SK-N-SH treated with all-trans-retinoic acid at 6 μM for 48 hours (cell line): ENCODE data around the gene PRKAG2.

Source experiments
- ESRRG ChIP-seq: fragments of 250-450 bp; sonication (Bioruptor Pico); IDR thresholded peaks from 2 replicates; pipeline ENCODE4 v1.6.1; 2021; ENCODE audit warnings: mild to moderate bottlenecking
- GLIS3 ChIP-seq: fragments of 250-450 bp; sonication (Bioruptor Pico); IDR thresholded peaks from 2 replicates; pipeline ENCODE4 v1.5.0; 2020; ENCODE audit warnings: mild to moderate bottlenecking, moderate library complexity
- ISL1 ChIP-seq: fragments of 250-450 bp; sonication (Bioruptor Pico); IDR thresholded peaks from 2 replicates; pipeline ENCODE4 v2.1.2; 2022; ENCODE audit warnings: mild to moderate bottlenecking, moderate library complexity
- RARB ChIP-seq: fragments of 250-450 bp; sonication (Bioruptor Pico); IDR thresholded peaks from 2 replicates; pipeline ENCODE4 v1.8.0; 2021; ENCODE audit warnings: mild to moderate bottlenecking, moderate library complexity
- TOX ChIP-seq: fragments of 250-450 bp; sonication (Bioruptor Pico); IDR thresholded peaks from 2 replicates; pipeline ENCODE4 v1.8.0; 2021; ENCODE audit warnings: mild to moderate bottlenecking, moderate library complexity, borderline replicate concordance
- ZC3H10 ChIP-seq: fragments of 250-450 bp; sonication (Bioruptor Pico); IDR thresholded peaks from 2 replicates; pipeline ENCODE4 v1.5.1; 2021; ENCODE audit warnings: mild to moderate bottlenecking, moderate library complexity
- ZFP3 ChIP-seq: fragments of 250-450 bp; sonication (Bioruptor Pico); IDR thresholded peaks from 2 replicates; pipeline ENCODE4 v1.5.0; 2020; ENCODE audit warnings: mild to moderate bottlenecking, moderate library complexity
- ZFP30 ChIP-seq: fragments of 450-650 bp; formaldehyde crosslinking; IDR thresholded peaks from 2 replicates; pipeline ENCODE4 v1.5.0; 2022; ENCODE audit warnings: mild to moderate bottlenecking, moderate library complexity
- ZNF70 ChIP-seq: fragments of 450-650 bp; formaldehyde crosslinking; IDR thresholded peaks from 2 replicates; pipeline ENCODE4 v1.5.0; 2020; ENCODE audit warnings: mild to moderate bottlenecking, moderate library complexity
- ZNF8 ChIP-seq: fragments of 450-650 bp; formaldehyde crosslinking; IDR thresholded peaks from 2 replicates; pipeline ENCODE4 v1.5.0; 2020; ENCODE audit warnings: mild to moderate bottlenecking, moderate library complexity
- TF ChIP-seq, protein P1 (sequence below): fragments of 250-450 bp; sonication (Bioruptor Pico); IDR thresholded peaks from 2 replicates; pipeline ENCODE4 v1.8.0; 2020; ENCODE audit warnings: mild to moderate bottlenecking, moderate library complexity, borderline replicate concordance
- TF ChIP-seq, protein P2 (sequence below): fragments of 250-450 bp; sonication (Bioruptor Pico); IDR thresholded peaks from 2 replicates; pipeline ENCODE4 v1.5.1; 2021; ENCODE audit warnings: mild to moderate bottlenecking, moderate library complexity
- TF ChIP-seq, protein P3 (sequence below): fragments of 250-450 bp; sonication (Bioruptor Pico); IDR thresholded peaks from 2 replicates; pipeline ENCODE4 v1.5.1; 2020; ENCODE audit warnings: low read depth, mild to moderate bottlenecking, moderate library complexity

DNA sequence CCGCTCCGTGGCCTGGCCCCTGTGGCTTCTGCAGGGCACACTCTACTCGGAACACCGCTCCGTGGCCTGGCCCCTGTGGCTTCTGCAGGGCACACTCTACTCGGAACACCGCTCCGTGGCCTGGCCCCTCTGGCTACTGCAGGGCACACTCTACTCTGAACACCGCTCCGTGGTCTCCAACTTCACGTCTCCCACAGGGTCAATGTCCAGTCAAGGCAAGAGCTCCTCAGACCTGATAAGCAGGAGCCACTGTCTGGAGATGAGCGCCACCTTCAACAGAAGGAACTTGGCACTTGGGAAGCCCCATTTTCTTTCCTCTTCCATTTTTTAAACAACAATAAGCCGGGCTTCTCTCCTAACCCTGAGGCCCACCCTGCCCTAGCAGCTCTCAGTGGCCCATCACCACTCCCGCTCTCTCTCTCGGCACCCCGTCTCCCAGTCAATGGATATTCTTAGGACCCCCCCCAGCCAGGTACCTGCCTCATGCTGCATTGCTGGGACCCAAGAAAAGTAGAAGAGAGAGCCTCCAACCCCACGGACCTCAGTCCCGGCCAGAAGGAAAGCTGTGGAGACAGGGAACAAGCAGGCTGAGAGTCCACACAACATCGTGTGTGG is 56.3 kb downstream of the PRKAG2 start:
- no peak for TF ChIP-seq RARB (CRISPR knock-in tag)
- no peak for TF ChIP-seq ZNF8
- TF ChIP-seq ZFP30 (CRISPR knock-in tag): no peak
- TF ChIP-seq ESRRG: no peak
- TF ChIP-seq ZC3H10 (CRISPR knock-in tag): no peak
- TF ChIP-seq ZFP3 (CRISPR knock-in tag): no peak
- TF ChIP-seq ZNF70: no peak
- TF ChIP-seq, protein P1, sequence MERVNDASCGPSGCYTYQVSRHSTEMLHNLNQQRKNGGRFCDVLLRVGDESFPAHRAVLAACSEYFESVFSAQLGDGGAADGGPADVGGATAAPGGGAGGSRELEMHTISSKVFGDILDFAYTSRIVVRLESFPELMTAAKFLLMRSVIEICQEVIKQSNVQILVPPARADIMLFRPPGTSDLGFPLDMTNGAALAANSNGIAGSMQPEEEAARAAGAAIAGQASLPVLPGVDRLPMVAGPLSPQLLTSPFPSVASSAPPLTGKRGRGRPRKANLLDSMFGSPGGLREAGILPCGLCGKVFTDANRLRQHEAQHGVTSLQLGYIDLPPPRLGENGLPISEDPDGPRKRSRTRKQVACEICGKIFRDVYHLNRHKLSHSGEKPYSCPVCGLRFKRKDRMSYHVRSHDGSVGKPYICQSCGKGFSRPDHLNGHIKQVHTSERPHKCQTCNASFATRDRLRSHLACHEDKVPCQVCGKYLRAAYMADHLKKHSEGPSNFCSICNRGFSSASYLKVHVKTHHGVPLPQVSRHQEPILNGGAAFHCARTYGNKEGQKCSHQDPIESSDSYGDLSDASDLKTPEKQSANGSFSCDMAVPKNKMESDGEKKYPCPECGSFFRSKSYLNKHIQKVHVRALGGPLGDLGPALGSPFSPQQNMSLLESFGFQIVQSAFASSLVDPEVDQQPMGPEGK (CRISPR knock-in tag): no peak
- TF ChIP-seq ISL1: no peak
- no peak for TF ChIP-seq TOX (CRISPR knock-in tag)
- TF ChIP-seq, protein P2, sequence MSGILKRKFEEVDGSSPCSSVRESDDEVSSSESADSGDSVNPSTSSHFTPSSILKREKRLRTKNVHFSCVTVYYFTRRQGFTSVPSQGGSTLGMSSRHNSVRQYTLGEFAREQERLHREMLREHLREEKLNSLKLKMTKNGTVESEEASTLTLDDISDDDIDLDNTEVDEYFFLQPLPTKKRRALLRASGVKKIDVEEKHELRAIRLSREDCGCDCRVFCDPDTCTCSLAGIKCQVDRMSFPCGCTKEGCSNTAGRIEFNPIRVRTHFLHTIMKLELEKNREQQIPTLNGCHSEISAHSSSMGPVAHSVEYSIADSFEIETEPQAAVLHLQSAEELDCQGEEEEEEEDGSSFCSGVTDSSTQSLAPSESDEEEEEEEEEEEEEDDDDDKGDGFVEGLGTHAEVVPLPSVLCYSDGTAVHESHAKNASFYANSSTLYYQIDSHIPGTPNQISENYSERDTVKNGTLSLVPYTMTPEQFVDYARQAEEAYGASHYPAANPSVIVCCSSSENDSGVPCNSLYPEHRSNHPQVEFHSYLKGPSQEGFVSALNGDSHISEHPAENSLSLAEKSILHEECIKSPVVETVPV (CRISPR knock-in tag): no peak
- TF ChIP-seq, protein P3, sequence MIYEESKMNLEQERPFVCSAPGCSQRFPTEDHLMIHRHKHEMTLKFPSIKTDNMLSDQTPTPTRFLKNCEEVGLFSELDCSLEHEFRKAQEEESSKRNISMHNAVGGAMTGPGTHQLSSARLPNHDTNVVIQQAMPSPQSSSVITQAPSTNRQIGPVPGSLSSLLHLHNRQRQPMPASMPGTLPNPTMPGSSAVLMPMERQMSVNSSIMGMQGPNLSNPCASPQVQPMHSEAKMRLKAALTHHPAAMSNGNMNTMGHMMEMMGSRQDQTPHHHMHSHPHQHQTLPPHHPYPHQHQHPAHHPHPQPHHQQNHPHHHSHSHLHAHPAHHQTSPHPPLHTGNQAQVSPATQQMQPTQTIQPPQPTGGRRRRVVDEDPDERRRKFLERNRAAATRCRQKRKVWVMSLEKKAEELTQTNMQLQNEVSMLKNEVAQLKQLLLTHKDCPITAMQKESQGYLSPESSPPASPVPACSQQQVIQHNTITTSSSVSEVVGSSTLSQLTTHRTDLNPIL (CRISPR knock-in tag): no peak
- no peak for TF ChIP-seq GLIS3 (CRISPR knock-in tag)
